ENCODE data around the gene TMEM123. TPM values are rescaled to one million over a fixed set of nuclear protein-coding genes. Genes with fewer than 3 reads are reported as not detected.
A peak's percentile ranks its signal among the peaks of the same experiment; 100 is the strongest.
"Not testable (repeated sequence)": the region's sequence is repeated elsewhere in the genome, so short reads cannot be mapped to it uniquely, and the experiment has no call there.

Gene TMEM123
- total and polyA plus RNA-seq, 2 of the 8 experiments (the other 6 are each of a cell fraction or from before 2014, with no cell fraction given) = 75.5 to 80.1 TPM

- H2BK20ac ChIP-seq (ENCODE audit: low read length); H4K91ac ChIP-seq (replicated peaks; ENCODE audit: insufficient read length, low read length); H3K79me1 ChIP-seq (ENCODE audit: low read depth, low read length); H3K9me3 ChIP-seq (ENCODE audit: insufficient read depth in 2 of 2, low read depth in 1 of 2, low read length in 1 of 2); H3K4me1 ChIP-seq (replicated peaks in 1 of 4; ENCODE audit: control insufficient read depth in 3 of 4, insufficient read depth in 4 of 4, low read length in 3 of 4); H3K23ac ChIP-seq (ENCODE audit: insufficient read length); FAIRE-seq; H3K23me2 ChIP-seq (ENCODE audit: low read depth, low read length); H3K27me3 ChIP-seq (replicated peaks in 1 of 4; ENCODE audit: control insufficient read depth in 3 of 4, extremely low read depth in 1 of 4, insufficient read depth in 3 of 4, low read length in 3 of 4); H2BK15ac ChIP-seq (ENCODE audit: low read length); H2BK120ac ChIP-seq (replicated peaks; ENCODE audit: low read depth, low read length); H2BK5ac ChIP-seq (ENCODE audit: low read depth, low read length); H3K56ac ChIP-seq (replicated peaks; ENCODE audit: insufficient read length, low read depth, low read length); H4K20me1 ChIP-seq (replicated peaks in 1 of 2; ENCODE audit: control insufficient read depth in 1 of 2, insufficient read depth in 2 of 2, low read length in 2 of 2); H3K4ac ChIP-seq (replicated peaks; ENCODE audit: insufficient read length, low read depth, low read length); H3K14ac ChIP-seq (ENCODE audit: insufficient read length): not testable (repeated sequence)
- Histone ChIP-seq H3K79me2 (ENCODE audit: control insufficient read depth in 1 of 2, insufficient read depth in 2 of 2, low read length in 2 of 2) (peaks cover 0 to 10% of the 10 kb centered on the region in 2 experiments; a peak in 1 of 4 replicates), H3K36me3 (ENCODE audit: control insufficient read depth in 2 of 4, insufficient read depth in 4 of 4, low read length in 3 of 4) (peaks cover 0 to 15% (median 3%) of the 10 kb centered on the region in 4 experiments; a peak in 2 of 8 replicates), H3K27ac (ENCODE audit: low read depth, low read length) (peak overlapping the region; percentile 88), H4K5ac (ENCODE audit: insufficient read length, low read depth, low read length) (peak overlapping the region; percentile 76), H3K4me3 (ENCODE audit: extremely low read depth in 1 of 4, insufficient read depth in 2 of 4, low read depth in 3 of 4, low read length in 4 of 4) (peak overlapping the region; percentile 42 to 54 (median 49); a peak in 6 of 8 replicates), H2AFZ (ENCODE audit: low read length) (peak overlapping the region; percentile 55), H3K18ac (ENCODE audit: extremely low read depth, low read length) (peak overlapping the region; percentile 78), H3K9ac (replicated peaks in 1 of 4; ENCODE audit: extremely low read depth in 1 of 4, low read depth in 3 of 4, low read length in 3 of 4) (peak overlapping the region in 3 of 4 experiments; percentile 15 to 88 (median 73); a peak in 6 of 7 replicates), H2BK12ac (ENCODE audit: low read depth, low read length) (peak overlapping the region; percentile 70), H2AK5ac (ENCODE audit: low read depth, low read length) (0 out of 2 replicates have a peak overlapping the region, but pooled peaks have one; percentile 82), H3K4me2 (ENCODE audit: insufficient read depth in 1 of 2, low read depth in 2 of 2, low read length in 2 of 2) (peak overlapping the region; percentile 72 to 74), H4K8ac (ENCODE audit: extremely low read depth, insufficient read depth, low read length) (peak overlapping the region; percentile 96; the same call in 1 of the 2 replicates)
- POLR2A ChIA-PET (ENCODE audit: partially characterized antibody) = interaction anchor here (0.7 to 2.4 kb wide), 5 partner anchors 9 to 238 kb away, joined by 3 to 9 read pairs (median 4); no protein-coding TSS in a partner anchor
- WGBS, 2 experiments (ENCODE audit: extremely low coverage in 1 of 2, insufficient coverage in 1 of 2, insufficient read length in 1 of 2, insufficient replicate concordance in 2 of 2, low coverage in 1 of 2, low lambda C conversion rate in 2 of 2, missing lambda C conversion rate in 1 of 2) = 67% methylated on average over 20 of the region's 31 CpGs; no CpG with 5 or more reads in 1 of the 2 experiments
- peak in 1 of 2 experiments; percentile 69 for DNase-seq (ENCODE audit: low read depth in 1 of 2, low spot score in 2 of 2)
- CTCF ChIA-PET (ENCODE audit: partially characterized antibody) = interaction anchor here (0.6 to 2.6 kb wide), 8 partner anchors 10 to 128 kb away, joined by 3 to 22 read pairs (median 4); no protein-coding TSS in a partner anchor
These were observed 77.7 kb downstream of the TMEM123 start for GRCh38 chr11:102374633-102375424.
